ENCODE data around the gene PRIMA1.

The PRIMA1 gene

GRCh38 chr14:93725002-93725582 is 63.2 kb downstream of the PRIMA1 start:
- no peak for DNase-seq (ENCODE audit: low spot score)
- in situ Hi-C loops (cut with MboI; ENCODE audit: low pct_unique_long_range_greater_than_20kb, low sequenced_read_pairs, unreplicated experiment), result no loop called here
- TF ChIP-seq CTCF (IDR thresholded peaks at IDR 0.05; ENCODE audit: extremely low read depth, insufficient read depth, missing control alignments), result no peak

GRCh38 chr14:93723001-93723400 is 65.3 kb downstream of the PRIMA1 start:
- in situ Hi-C loops (cut with MboI; ENCODE audit: low pct_unique_long_range_greater_than_20kb, low sequenced_read_pairs, unreplicated experiment), result no loop called here
- DNase-seq (ENCODE audit: low spot score), result no peak
- no peak for TF ChIP-seq CTCF (IDR thresholded peaks at IDR 0.05; ENCODE audit: extremely low read depth, insufficient read depth, missing control alignments)

GRCh38 chr14:93720981-93721483 is 67.3 kb downstream of the PRIMA1 start:
- DNase-seq (ENCODE audit: low spot score), result no peak
- no peak for TF ChIP-seq CTCF (IDR thresholded peaks at IDR 0.05; ENCODE audit: extremely low read depth, insufficient read depth, missing control alignments)
- in situ Hi-C loops (cut with MboI; ENCODE audit: low pct_unique_long_range_greater_than_20kb, low sequenced_read_pairs, unreplicated experiment), result no loop called here

- no peak for TF ChIP-seq CTCF (IDR thresholded peaks at IDR 0.05; ENCODE audit: extremely low read depth, insufficient read depth, missing control alignments)
- no peak for DNase-seq (ENCODE audit: low spot score)
- in situ Hi-C loops (cut with MboI; ENCODE audit: low pct_unique_long_range_greater_than_20kb, low sequenced_read_pairs, unreplicated experiment), result no loop called here
Measured at GRCh38 chr14:93720076-93720815, 68.0 kb downstream of the PRIMA1 start.

GRCh38 chr14:93719256-93719655 is 69.0 kb downstream of the PRIMA1 start:
- in situ Hi-C loops (cut with MboI; ENCODE audit: low pct_unique_long_range_greater_than_20kb, low sequenced_read_pairs, unreplicated experiment), result no loop called here
- DNase-seq (ENCODE audit: low spot score), result no peak
- no peak for TF ChIP-seq CTCF (IDR thresholded peaks at IDR 0.05; ENCODE audit: extremely low read depth, insufficient read depth, missing control alignments)

GRCh38 chr14:93717668-93718320 is 70.5 kb downstream of the PRIMA1 start:
- no peak for TF ChIP-seq CTCF (IDR thresholded peaks at IDR 0.05; ENCODE audit: extremely low read depth, insufficient read depth, missing control alignments)
- in situ Hi-C loops (cut with MboI; ENCODE audit: low pct_unique_long_range_greater_than_20kb, low sequenced_read_pairs, unreplicated experiment), result no loop called here
- no peak for DNase-seq (ENCODE audit: low spot score)
